ENCODE results near the gene KIF26A.
"Not testable (repeated sequence)": the region's sequence is repeated elsewhere in the genome, so short reads cannot be mapped to it uniquely, and the experiment has no call there.

The KIF26A gene

DNA sequence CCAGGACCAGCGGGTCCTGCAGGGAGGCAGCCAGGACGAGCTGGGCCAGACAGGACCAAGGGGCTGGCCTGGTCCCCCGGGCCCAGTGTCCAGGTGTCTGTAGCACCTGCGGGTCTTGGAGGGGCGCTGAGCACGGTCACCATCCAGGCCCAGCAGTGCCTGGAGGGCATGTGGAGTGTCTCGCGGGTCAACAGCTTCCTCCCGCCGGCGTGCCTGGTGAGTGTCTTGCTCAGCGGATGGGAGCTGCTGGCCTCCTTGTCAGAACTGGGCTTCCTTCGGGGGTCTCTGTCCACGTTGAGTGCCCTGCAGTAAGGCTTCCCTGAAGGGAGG is 13.8 kb downstream of the KIF26A start:
- Histone ChIP-seq H3K36me3 (ENCODE audit: control insufficient read depth in 1 of 2, insufficient read depth in 2 of 2, low read length in 2 of 2) (no peaks in the 10 kb centered on the region), H3K4me1 (ENCODE audit: control insufficient read depth in 1 of 2, insufficient read depth in 2 of 2, low read length in 2 of 2) (no peaks in the 10 kb centered on the region), H3K27me3 (ENCODE audit: control insufficient read depth in 1 of 2, insufficient read depth in 2 of 2, low read length in 2 of 2) (no peaks in the 10 kb centered on the region), H3K9me3 (ENCODE audit: control insufficient read depth in 1 of 2, low read length in 2 of 2) (no peaks in the 10 kb centered on the region), H3K9ac (ENCODE audit: low read depth in 1 of 2, low read length in 2 of 2) (no peak overlapping the region), H3K4me3 (ENCODE audit: low read depth in 1 of 2, low read length in 2 of 2) (no peak overlapping the region), H3K27ac (ENCODE audit: low read depth, low read length) (no peak overlapping the region)

DNA sequence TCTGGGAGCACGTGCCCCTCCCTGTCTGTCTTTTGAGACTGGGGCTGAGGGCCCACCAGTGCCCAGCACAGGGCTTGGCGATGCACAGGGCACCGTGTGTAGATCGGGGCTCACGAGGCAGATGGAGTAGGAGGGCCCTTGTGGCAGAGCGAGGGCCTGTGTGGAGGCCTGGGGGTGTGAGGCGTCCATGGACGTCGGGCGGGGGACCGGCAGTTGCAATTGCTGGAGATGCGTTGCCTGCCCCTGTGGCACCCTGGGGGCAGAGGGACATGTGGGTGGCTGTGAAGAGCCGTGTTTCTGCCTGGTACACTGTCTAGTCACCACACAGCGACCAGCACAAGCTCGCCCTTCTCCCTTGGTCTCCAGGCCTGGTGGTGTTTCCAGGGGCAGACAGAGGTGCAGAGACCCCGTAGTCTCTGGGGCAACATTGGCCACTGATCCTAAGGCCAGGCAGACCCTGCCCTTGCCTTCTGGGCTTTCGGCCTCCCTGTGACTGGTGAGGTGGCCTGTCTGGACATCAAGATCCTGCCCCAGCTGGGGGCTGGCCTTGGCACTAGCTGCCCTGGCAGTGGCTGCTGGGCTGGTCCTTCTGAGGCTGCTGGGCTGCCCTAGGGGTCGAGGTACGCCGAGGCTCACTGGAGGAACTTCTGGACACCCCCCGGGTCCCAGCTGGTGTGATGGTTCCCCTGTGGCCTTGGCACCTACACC is 14.5 kb downstream of the KIF26A start:
- H3K4me3 ChIP-seq (ENCODE audit: low read depth in 1 of 2, low read length in 2 of 2) = no peak overlapping the region
- no peak overlapping the region for H3K27ac ChIP-seq (ENCODE audit: low read depth, low read length)
- H3K4me1 ChIP-seq (ENCODE audit: control insufficient read depth in 1 of 2, insufficient read depth in 2 of 2, low read length in 2 of 2) = no peaks in the 10 kb centered on the region
- no peak overlapping the region for H3K9ac ChIP-seq (ENCODE audit: low read depth in 1 of 2, low read length in 2 of 2)
- no peaks in the 10 kb centered on the region for H3K9me3 ChIP-seq (ENCODE audit: control insufficient read depth in 1 of 2, low read length in 2 of 2)
- H3K36me3 ChIP-seq (ENCODE audit: control insufficient read depth in 1 of 2, insufficient read depth in 2 of 2, low read length in 2 of 2) = no peaks in the 10 kb centered on the region
- no peaks in the 10 kb centered on the region for H3K27me3 ChIP-seq (ENCODE audit: control insufficient read depth in 1 of 2, insufficient read depth in 2 of 2, low read length in 2 of 2)

DNA sequence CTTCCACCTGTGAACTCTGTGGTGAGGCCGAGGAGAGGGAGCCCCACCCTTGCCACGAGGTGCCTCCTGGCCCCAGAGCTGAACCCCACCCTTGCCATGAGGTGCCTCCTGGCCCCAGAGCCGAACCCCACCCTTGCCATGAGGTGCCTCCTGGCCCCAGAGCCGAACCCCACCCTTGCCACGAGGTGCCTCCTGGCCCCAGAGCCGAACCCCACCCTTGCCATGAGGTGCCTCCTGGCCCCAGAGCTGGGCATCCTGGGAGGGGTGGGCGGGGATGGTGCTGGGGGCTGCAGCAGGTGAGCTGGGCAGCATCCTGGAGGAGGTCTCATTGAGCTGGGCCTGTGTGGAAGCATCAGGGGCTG is 15.0 kb downstream of the KIF26A start:
- not testable (repeated sequence) for H3K36me3 ChIP-seq (ENCODE audit: control insufficient read depth in 1 of 2, insufficient read depth in 2 of 2, low read length in 2 of 2); H3K27me3 ChIP-seq (ENCODE audit: control insufficient read depth in 1 of 2, insufficient read depth in 2 of 2, low read length in 2 of 2); H3K27ac ChIP-seq (ENCODE audit: low read depth, low read length); H3K4me1 ChIP-seq (ENCODE audit: control insufficient read depth in 1 of 2, insufficient read depth in 2 of 2, low read length in 2 of 2); H3K9me3 ChIP-seq (ENCODE audit: control insufficient read depth in 1 of 2, low read length in 2 of 2); H3K4me3 ChIP-seq (ENCODE audit: low read depth in 1 of 2, low read length in 2 of 2); H3K9ac ChIP-seq (ENCODE audit: low read depth in 1 of 2, low read length in 2 of 2)

DNA sequence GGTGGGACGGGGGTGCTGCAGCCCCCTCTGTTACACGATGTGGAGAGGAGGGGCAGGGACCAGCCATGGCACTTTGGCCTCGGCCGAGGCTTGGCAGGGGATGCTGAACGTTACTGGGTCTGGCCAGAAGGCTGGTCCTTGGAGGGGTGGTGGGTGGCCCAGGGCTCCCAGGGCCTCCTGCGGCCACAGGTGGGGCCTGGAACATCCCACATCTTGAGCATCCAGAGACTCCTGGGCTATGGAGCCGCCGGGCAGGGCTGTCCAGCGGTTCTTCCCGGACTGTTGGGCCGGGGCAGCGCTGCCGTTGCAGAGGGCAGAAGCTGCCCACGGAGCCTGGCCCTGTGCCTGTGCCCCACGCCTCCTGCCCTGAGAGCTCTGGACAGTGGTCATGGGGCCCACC is 15.9 kb downstream of the KIF26A start:
- Histone ChIP-seq H3K36me3 (ENCODE audit: control insufficient read depth in 1 of 2, insufficient read depth in 2 of 2, low read length in 2 of 2) (no peaks in the 10 kb centered on the region), H3K9ac (ENCODE audit: low read depth in 1 of 2, low read length in 2 of 2) (no peak overlapping the region), H3K4me3 (ENCODE audit: low read depth in 1 of 2, low read length in 2 of 2) (no peak overlapping the region), H3K9me3 (ENCODE audit: control insufficient read depth in 1 of 2, low read length in 2 of 2) (no peaks in the 10 kb centered on the region), H3K27ac (ENCODE audit: low read depth, low read length) (no peak overlapping the region), H3K4me1 (ENCODE audit: control insufficient read depth in 1 of 2, insufficient read depth in 2 of 2, low read length in 2 of 2) (no peaks in the 10 kb centered on the region), H3K27me3 (ENCODE audit: control insufficient read depth in 1 of 2, insufficient read depth in 2 of 2, low read length in 2 of 2) (no peaks in the 10 kb centered on the region)

DNA sequence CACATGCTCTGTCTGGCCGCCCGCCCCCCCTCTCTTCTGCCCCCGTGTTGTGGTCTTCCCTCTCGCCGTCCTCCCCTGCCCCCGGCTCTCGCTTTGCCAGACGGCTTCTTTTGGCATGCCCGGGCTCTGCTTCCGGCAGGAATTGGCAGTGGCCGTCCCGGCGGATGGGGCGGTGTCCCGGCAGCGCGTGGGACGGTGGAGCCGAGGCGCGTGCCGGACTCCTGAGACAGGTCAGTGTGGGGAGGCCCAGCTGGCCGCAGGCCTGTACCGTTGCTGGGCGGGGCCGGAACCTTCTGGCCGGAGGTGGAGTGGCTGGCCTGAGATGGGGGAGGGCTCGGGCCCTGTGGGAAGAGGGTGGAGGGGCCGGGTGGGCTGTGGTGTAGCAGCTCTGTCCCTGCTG is 17.1 kb downstream of the KIF26A start:
- Histone ChIP-seq H3K9me3 (ENCODE audit: control insufficient read depth in 1 of 2, low read length in 2 of 2) (no peaks in the 10 kb centered on the region), H3K4me3 (ENCODE audit: low read depth in 1 of 2, low read length in 2 of 2) (no peak overlapping the region), H3K4me1 (ENCODE audit: control insufficient read depth in 1 of 2, insufficient read depth in 2 of 2, low read length in 2 of 2) (no peaks in the 10 kb centered on the region), H3K27me3 (ENCODE audit: control insufficient read depth in 1 of 2, insufficient read depth in 2 of 2, low read length in 2 of 2) (no peaks in the 10 kb centered on the region), H3K36me3 (ENCODE audit: control insufficient read depth in 1 of 2, insufficient read depth in 2 of 2, low read length in 2 of 2) (no peaks in the 10 kb centered on the region), H3K27ac (ENCODE audit: low read depth, low read length) (no peak overlapping the region), H3K9ac (ENCODE audit: low read depth in 1 of 2, low read length in 2 of 2) (no peak overlapping the region)

DNA sequence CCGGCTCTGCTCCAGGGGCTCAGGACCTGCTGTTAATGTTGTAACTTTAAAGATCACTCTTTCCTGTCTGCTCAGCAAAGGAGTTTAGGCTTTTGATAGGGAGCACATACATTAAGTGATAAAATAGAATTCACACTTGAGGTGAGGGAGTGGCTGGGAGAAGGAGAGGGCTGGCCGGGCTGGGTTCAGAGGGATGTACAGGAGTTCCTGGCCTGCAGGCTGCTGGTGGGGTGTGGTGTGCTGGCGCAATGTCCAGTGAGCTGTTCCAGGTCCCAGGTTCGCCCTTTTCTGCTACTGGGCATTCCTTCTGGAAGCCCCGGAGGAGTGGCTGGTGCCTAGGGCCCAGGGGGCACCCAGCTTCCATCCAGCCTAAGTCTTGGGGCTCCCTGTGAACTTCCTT is 17.8 kb downstream of the KIF26A start:
- Histone ChIP-seq H3K9ac (ENCODE audit: low read depth in 1 of 2, low read length in 2 of 2) (no peak overlapping the region), H3K4me3 (ENCODE audit: low read depth in 1 of 2, low read length in 2 of 2) (no peak overlapping the region), H3K36me3 (ENCODE audit: control insufficient read depth in 1 of 2, insufficient read depth in 2 of 2, low read length in 2 of 2) (no peaks in the 10 kb centered on the region), H3K27ac (ENCODE audit: low read depth, low read length) (no peak overlapping the region), H3K9me3 (ENCODE audit: control insufficient read depth in 1 of 2, low read length in 2 of 2) (no peaks in the 10 kb centered on the region), H3K4me1 (ENCODE audit: control insufficient read depth in 1 of 2, insufficient read depth in 2 of 2, low read length in 2 of 2) (no peaks in the 10 kb centered on the region), H3K27me3 (ENCODE audit: control insufficient read depth in 1 of 2, insufficient read depth in 2 of 2, low read length in 2 of 2) (no peaks in the 10 kb centered on the region)

DNA sequence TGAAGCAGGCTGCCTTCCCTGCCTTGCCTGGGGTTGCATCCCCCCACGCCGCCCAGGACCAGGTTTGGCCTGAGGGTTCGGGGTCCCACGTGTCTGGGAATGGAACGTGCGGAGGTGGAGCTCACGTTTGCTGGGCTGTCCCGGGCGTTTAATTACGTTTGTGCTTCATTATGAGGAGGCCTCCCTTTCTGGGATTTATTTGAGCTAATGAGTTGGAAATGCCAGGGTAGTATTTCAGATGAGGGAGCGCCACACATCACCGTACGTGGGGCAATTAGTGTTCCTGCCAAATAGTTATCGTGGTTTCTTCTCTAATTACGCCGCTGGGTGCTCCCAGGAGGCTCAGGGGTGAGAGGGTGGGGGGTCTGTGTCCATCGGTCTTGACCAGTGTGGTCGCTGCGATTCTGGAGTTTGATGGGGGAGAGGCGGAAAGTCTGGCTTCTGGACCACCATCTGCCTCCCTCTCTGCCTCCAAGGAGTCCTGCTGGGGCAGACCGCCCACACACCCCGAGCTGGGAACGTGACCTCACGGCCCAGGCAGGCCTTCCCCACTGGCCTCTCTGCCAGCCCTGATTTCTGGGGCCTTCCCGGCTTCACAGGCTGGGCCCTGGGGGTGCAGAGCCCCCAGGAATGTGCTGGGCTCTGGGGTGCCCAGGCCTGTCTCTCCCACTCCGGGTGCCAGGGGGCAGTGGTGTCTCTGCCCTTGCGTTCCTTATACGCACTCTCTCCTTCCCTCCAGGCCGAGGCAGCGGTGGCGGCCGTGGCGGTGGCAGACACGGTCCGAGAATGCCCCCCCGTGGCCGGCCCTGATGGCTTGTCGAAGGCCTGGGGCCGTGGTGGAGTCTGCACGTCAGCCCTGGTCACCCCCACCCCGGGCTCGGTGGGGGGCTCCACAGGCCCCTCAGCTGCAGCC is 18.9 kb downstream of the KIF26A start:
- Histone ChIP-seq H3K36me3 (ENCODE audit: control insufficient read depth in 1 of 2, insufficient read depth in 2 of 2, low read length in 2 of 2) (no peaks in the 10 kb centered on the region), H3K9ac (ENCODE audit: low read depth in 1 of 2, low read length in 2 of 2) (no peak overlapping the region), H3K4me3 (ENCODE audit: low read depth in 1 of 2, low read length in 2 of 2) (no peak overlapping the region), H3K4me1 (ENCODE audit: control insufficient read depth in 1 of 2, insufficient read depth in 2 of 2, low read length in 2 of 2) (no peaks in the 10 kb centered on the region), H3K9me3 (ENCODE audit: control insufficient read depth in 1 of 2, low read length in 2 of 2) (no peaks in the 10 kb centered on the region), H3K27ac (ENCODE audit: low read depth, low read length) (no peak overlapping the region), H3K27me3 (ENCODE audit: control insufficient read depth in 1 of 2, insufficient read depth in 2 of 2, low read length in 2 of 2) (no peaks in the 10 kb centered on the region)

DNA sequence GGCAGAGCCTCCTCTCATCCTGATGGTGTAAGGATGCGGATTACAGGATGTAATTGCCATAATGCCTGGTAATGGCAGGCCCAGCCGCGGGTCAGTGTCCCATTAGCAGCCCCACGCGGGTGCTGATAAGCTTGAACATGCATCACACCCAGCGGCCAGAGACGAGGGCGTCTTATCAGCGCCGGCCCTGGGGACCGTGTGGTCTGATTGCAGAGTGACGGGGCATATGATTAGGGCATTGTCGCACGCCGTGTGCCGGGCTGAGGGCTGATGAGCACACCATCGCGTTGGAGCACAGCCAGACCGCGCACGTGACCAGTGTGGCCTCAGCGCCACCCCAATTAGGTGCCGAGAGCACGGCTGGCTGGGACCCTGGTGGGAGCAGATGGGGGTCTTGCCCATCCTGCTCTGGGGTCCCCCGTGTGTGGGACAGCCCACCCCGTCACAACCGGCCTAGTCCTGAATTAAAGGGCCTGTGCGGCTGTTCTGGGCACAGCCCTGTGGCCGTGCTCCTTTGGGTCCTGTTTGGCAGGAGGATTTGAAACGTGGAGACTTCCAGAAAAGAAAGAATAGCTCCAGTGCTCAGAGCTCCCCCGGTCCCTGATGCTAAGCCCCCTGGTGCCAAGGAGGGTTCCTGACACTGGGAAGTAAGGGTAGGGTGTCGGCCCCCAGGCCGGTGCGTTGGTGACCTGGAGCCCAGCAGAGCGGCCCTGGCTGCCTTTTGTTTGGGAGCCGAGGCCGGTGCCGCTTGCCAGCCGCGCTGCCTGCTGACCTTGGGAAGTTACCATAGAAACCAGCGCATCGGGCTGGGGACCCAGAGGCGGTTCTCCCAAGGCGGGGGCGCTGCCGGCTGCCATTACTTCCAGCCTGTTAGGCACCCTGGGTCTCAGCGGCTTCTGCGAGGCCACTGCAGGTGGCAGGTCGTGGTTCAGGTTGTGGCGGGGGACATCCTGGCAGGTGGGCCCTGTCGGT is 20.7 kb downstream of the KIF26A start:
- no peaks in the 10 kb centered on the region for H3K4me1 ChIP-seq (ENCODE audit: control insufficient read depth in 1 of 2, insufficient read depth in 2 of 2, low read length in 2 of 2)
- no peak overlapping the region for H3K9ac ChIP-seq (ENCODE audit: low read depth in 1 of 2, low read length in 2 of 2)
- no peaks in the 10 kb centered on the region for H3K36me3 ChIP-seq (ENCODE audit: control insufficient read depth in 1 of 2, insufficient read depth in 2 of 2, low read length in 2 of 2)

DNA sequence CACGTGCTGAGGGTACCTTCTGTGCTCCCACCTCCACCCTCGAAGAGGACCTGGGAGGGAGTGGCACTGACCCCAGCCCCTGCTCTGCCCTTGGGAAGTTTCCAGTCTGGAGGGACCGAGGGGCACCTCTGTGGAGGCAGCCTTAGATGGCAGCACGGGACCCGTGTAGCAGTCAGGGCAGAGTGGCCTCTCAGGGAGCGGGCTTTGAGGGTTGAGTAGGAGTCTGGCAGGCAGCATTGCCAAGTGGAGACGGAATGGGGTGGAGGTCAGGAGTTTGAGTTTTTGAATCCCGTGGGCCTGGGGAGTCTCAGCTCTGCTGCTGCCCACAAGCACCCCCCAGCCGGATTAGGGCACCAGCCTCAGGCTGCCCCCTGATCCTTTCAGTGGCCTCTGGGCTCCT is 21.6 kb downstream of the KIF26A start:
- H3K4me3 ChIP-seq (ENCODE audit: low read depth in 1 of 2, low read length in 2 of 2) = no peak overlapping the region
- no peaks in the 10 kb centered on the region for H3K4me1 ChIP-seq (ENCODE audit: control insufficient read depth in 1 of 2, insufficient read depth in 2 of 2, low read length in 2 of 2)
- no peaks in the 10 kb centered on the region for H3K27me3 ChIP-seq (ENCODE audit: control insufficient read depth in 1 of 2, insufficient read depth in 2 of 2, low read length in 2 of 2)
- H3K27ac ChIP-seq (ENCODE audit: low read depth, low read length) = no peak overlapping the region
- no peaks in the 10 kb centered on the region for H3K9me3 ChIP-seq (ENCODE audit: control insufficient read depth in 1 of 2, low read length in 2 of 2)
- H3K9ac ChIP-seq (ENCODE audit: low read depth in 1 of 2, low read length in 2 of 2) = no peak overlapping the region
- H3K36me3 ChIP-seq (ENCODE audit: control insufficient read depth in 1 of 2, insufficient read depth in 2 of 2, low read length in 2 of 2) = no peaks in the 10 kb centered on the region

More for the DNA sequence above, 20.7 kb downstream of the KIF26A start:
- Histone ChIP-seq H3K27me3 (ENCODE audit: control insufficient read depth in 1 of 2, insufficient read depth in 2 of 2, low read length in 2 of 2) (no peaks in the 10 kb centered on the region), H3K4me3 (ENCODE audit: low read depth in 1 of 2, low read length in 2 of 2) (no peak overlapping the region), H3K9me3 (ENCODE audit: control insufficient read depth in 1 of 2, low read length in 2 of 2) (no peaks in the 10 kb centered on the region), H3K27ac (ENCODE audit: low read depth, low read length) (no peak overlapping the region)

All from duodenal mucosa (tissue), 2 donors.